Endodermal cell (in vitro differentiated cells): ENCODE measurements around the gene ATP4B. TPM values are rescaled to one million over a fixed set of nuclear protein-coding genes. Genes with fewer than 3 reads are reported as not detected.
A peak's percentile ranks its signal among the peaks of the same experiment; 100 is the strongest.

Source experiments
- DNase-seq: peaks from one replicate; pipeline ENCODE4 v3.0.0-alpha.2; 2017
- H3K27ac ChIP-seq: 2 replicates; pipeline ENCODE4 v1.5.1; 2013; ENCODE audit warnings: mild to moderate bottlenecking, low read depth, low read length, moderate library complexity
- H3K27me3 ChIP-seq: 2 replicates; pipeline ENCODE4 v1.6.1; 2013; ENCODE audit warnings: mild to moderate bottlenecking, low read length, moderate library complexity; ENCODE audit not compliant: insufficient read depth, control insufficient read depth, poor library complexity, severe bottlenecking
- H3K36me3 ChIP-seq: 2 replicates; pipeline ENCODE4 v1.7.0; 2013; ENCODE audit warnings: mild to moderate bottlenecking, low read length, moderate library complexity; ENCODE audit not compliant: control insufficient read depth, insufficient read depth
- H3K4me1 ChIP-seq: one replicate; pipeline ENCODE4 v1.7.0; 2013; ENCODE audit warnings: low read length; ENCODE audit not compliant: control insufficient read depth, insufficient read depth
- H3K4me3 ChIP-seq: 2 replicates; pipeline ENCODE4 v1.5.1; 2013; ENCODE audit warnings: mild to moderate bottlenecking, low read length, moderate library complexity
- H3K9ac ChIP-seq: 2 replicates; pipeline ENCODE4 v1.6.1; 2013; ENCODE audit warnings: mild to moderate bottlenecking, low read length, moderate library complexity; ENCODE audit not compliant: poor library complexity, severe bottlenecking; ENCODE audit errors: extremely low read depth
- H3K9me3 ChIP-seq: 2 replicates; pipeline ENCODE4 v1.6.1; 2013; ENCODE audit warnings: mild to moderate bottlenecking, low read length, moderate library complexity; ENCODE audit not compliant: control insufficient read depth
- H3K27ac Mint-ChIP-seq: 2 replicates; pipeline ENCODE4 v1.8.0; 2020; ENCODE audit warnings: mixed read lengths
- H3K27me3 Mint-ChIP-seq: 2 replicates; pipeline ENCODE4 v1.8.0; 2021; ENCODE audit warnings: mild to moderate bottlenecking, mixed read lengths; ENCODE audit not compliant: insufficient read depth
- H3K36me3 Mint-ChIP-seq: 2 replicates; pipeline ENCODE4 v1.8.0; 2020; ENCODE audit warnings: low read depth, mixed read lengths
- H3K4me1 Mint-ChIP-seq: 2 replicates; pipeline ENCODE4 v1.8.0; 2020; ENCODE audit warnings: mixed read lengths
- H3K4me3 Mint-ChIP-seq: 2 replicates; pipeline ENCODE4 v1.8.0; 2020; ENCODE audit warnings: mild to moderate bottlenecking, moderate library complexity, mixed read lengths
- H3K9me3 Mint-ChIP-seq: 2 replicates; pipeline ENCODE4 v1.8.0; 2020; ENCODE audit warnings: mild to moderate bottlenecking, mixed read lengths
- CTCF ChIP-seq: fragments of 200-600 bp; sonication (generic); conservative IDR thresholded peaks from 2 replicates; pipeline ENCODE4 v1.5.0; 2021; ENCODE audit warnings: antibody characterized with exemption, mild to moderate bottlenecking
- WGBS, 2 experiments: methylation state at CpG; one replicate each; pipeline versions ENCODE4 v1.1.5 to v1.1.7; 2013; ENCODE audit warnings: missing lambda C conversion rate in 2 of 2, mixed read lengths in 1 of 2; ENCODE audit not compliant: insufficient coverage in 1 of 2, insufficient read length in 1 of 2; 5-methylcytosine and 5-hydroxymethylcytosine counted together
- total RNA-seq, 2 donors: library from RNA; stranded (reverse); fragmentation: NEBNext Ultra II Directional in 1 of 2; extraction: Animal tissue kit (Norgen Biotek cat#: 25700) in 1 of 2; gene quantifications; 2 replicates in 1 of 2; 3 replicates in 1 of 2; pipeline ENCODE4 v1.2.1, GENCODE V29; 2021

ATP4B gene
- total RNA-seq, 2 donors from 2014 or later: not detected

- peaks cover 13% of the 10 kb centered on the region for H3K4me1 ChIP-seq
- Mint-ChIP-seq H3K9me3 (peaks cover 8% of the 10 kb centered on the region), H3K4me1 (peaks cover 12% of the 10 kb centered on the region), H3K27ac (peak overlapping the region; percentile 79), H3K27me3 (no peaks in the 10 kb centered on the region), H3K36me3 (peaks cover 46% of the 10 kb centered on the region), H3K4me3 (no peak overlapping the region)
- DNase-seq: no peak
- peak; percentile 24 for TF ChIP-seq CTCF
- H3K27me3 ChIP-seq: no peaks in the 10 kb centered on the region
- no peak overlapping the region for H3K4me3 ChIP-seq
- WGBS, 2 experiments: 96 to 97% methylated on average over 6 to 7 of the region's 7 CpGs
- peaks cover 50% of the 10 kb centered on the region for H3K36me3 ChIP-seq
- H3K27ac ChIP-seq: no peak overlapping the region
- H3K9me3 ChIP-seq: no peaks in the 10 kb centered on the region
- H3K9ac ChIP-seq: no peak overlapping the region
These were observed 39.5 kb downstream of the ATP4B start for GRCh38 chr13:113618455-113618854.

DNA sequence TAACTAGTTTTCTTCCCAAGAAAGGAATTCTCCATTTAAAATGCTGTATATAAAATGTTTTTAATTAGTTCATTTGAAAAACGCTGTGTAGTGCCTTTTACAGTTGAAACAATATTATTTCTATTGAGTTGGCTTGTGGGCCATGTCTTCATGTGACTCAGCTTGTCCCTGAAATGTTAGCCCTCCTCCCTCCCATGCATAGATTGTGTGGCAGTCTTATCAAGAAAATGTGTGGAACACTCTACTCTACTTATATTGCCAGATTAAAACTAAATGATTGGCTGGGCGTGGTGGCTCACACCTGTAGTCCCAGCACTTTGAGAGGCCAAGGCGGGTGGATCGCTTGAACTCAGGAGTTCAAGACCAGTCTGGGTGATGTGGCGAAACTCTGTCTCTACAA is 40.0 kb downstream of the ATP4B start:
- H3K9me3 Mint-ChIP-seq: peaks cover 6% of the 10 kb centered on the region

GRCh38 chr13:113616991-113617749 is 40.8 kb downstream of the ATP4B start:
- no peaks in the 10 kb centered on the region for H3K9me3 Mint-ChIP-seq
- no peaks in the 10 kb centered on the region for H3K27me3 Mint-ChIP-seq
- H3K27ac Mint-ChIP-seq: peak overlapping the region; percentile 93
- Histone ChIP-seq H3K27me3 (no peaks in the 10 kb centered on the region), H3K4me3 (no peak overlapping the region), H3K4me1 (peaks cover 13% of the 10 kb centered on the region), H3K27ac (peak overlapping the region; percentile 37), H3K36me3 (peaks cover 49% of the 10 kb centered on the region), H3K9ac (no peak overlapping the region), H3K9me3 (no peaks in the 10 kb centered on the region)
- peaks cover 12% of the 10 kb centered on the region for H3K4me1 Mint-ChIP-seq
- DNase-seq: peak; percentile 76
- peaks cover 42% of the 10 kb centered on the region for H3K36me3 Mint-ChIP-seq
- no peak for TF ChIP-seq CTCF
- WGBS, 2 experiments: 69 to 82% methylated on average over 7 to 18 of the region's 18 CpGs
- H3K4me3 Mint-ChIP-seq: no peak overlapping the region

More for the DNA sequence above, 40.0 kb downstream of the ATP4B start:
- peaks cover 42% of the 10 kb centered on the region for H3K36me3 Mint-ChIP-seq
- no peak overlapping the region for H3K4me3 Mint-ChIP-seq
- Histone ChIP-seq H3K4me3 (no peak overlapping the region), H3K9me3 (no peaks in the 10 kb centered on the region), H3K36me3 (peaks cover 49% of the 10 kb centered on the region), H3K27me3 (no peaks in the 10 kb centered on the region), H3K9ac (no peak overlapping the region), H3K27ac (no peak overlapping the region), H3K4me1 (peaks cover 13% of the 10 kb centered on the region)
- peaks cover 12% of the 10 kb centered on the region for H3K4me1 Mint-ChIP-seq
- TF ChIP-seq CTCF: no peak
- 92 to 98% methylated on average over 5 of the region's 5 CpGs for WGBS, 2 experiments
- DNase-seq: no peak
- H3K27me3 Mint-ChIP-seq: no peaks in the 10 kb centered on the region
- no peak overlapping the region for H3K27ac Mint-ChIP-seq
